ENCODE data around the gene SPATA3. TPM values are rescaled to one million over a fixed set of nuclear protein-coding genes. Genes with fewer than 3 reads are reported as not detected.

Gene SPATA3
- total RNA-seq, 2 experiments from 2014 or later, result not detected

GRCh38 chr2:231053846-231054245 is 57.9 kb downstream of the SPATA3 start:
- no peaks in the 10 kb centered on the region for H3K9me3 Mint-ChIP-seq
- no peak overlapping the region for H3K27ac Mint-ChIP-seq
- H3K4me1 Mint-ChIP-seq, result peaks cover 29% of the 10 kb centered on the region
- DNase-seq, result no peak
- H3K36me3 Mint-ChIP-seq, result peaks cover 3% of the 10 kb centered on the region
- H3K4me3 Mint-ChIP-seq, result no peak overlapping the region
- H3K27me3 Mint-ChIP-seq, result peaks cover 10% of the 10 kb centered on the region

- Mint-ChIP-seq H3K9me3 (no peaks in the 10 kb centered on the region), H3K36me3 (peaks cover 8% of the 10 kb centered on the region), H3K4me3 (peak within 1 kb of the TSS; percentile 94), H3K27me3 (peaks cover 6% of the 10 kb centered on the region), H3K4me1 (peaks cover 42% of the 10 kb centered on the region), H3K27ac (peak within 1 kb of the TSS; percentile 100)
- DNase-seq, result peak; percentile 90
These were observed 60.8 kb downstream of the SPATA3 start, which contains the start of gene PSMD1 for GRCh38 chr2:231056453-231057416. PSMD1 (plus strand) TSS chr2:231056867; CDS start chr2:231057026, 159 bp downstream.

GRCh38 chr2:231057590-231057989 is 61.7 kb downstream of the SPATA3 start:
- Mint-ChIP-seq H3K36me3 (peaks cover 10% of the 10 kb centered on the region), H3K4me3 (peak overlapping the region; percentile 94), H3K9me3 (no peaks in the 10 kb centered on the region), H3K27ac (peak overlapping the region; percentile 67), H3K4me1 (peaks cover 37% of the 10 kb centered on the region), H3K27me3 (peaks cover 2% of the 10 kb centered on the region)
- no peak for DNase-seq

Other genes starting within 250 kb of the SPATA3 start
- gene ITM2C, start 131.2 kb upstream of the SPATA3 start, total RNA-seq, result 10 to 100 TPM; 69.9 to 73.6 TPM
- gene GPR55, start 70.9 kb upstream of the SPATA3 start, total RNA-seq, result 10 to 100 TPM; 18.8 to 20.4 TPM
- gene C2orf72, start 41.4 kb downstream of the SPATA3 start, total RNA-seq, result 1 to 10 TPM; 2.3 to 2.4 TPM
- 100 to 1,000 TPM; 141 to 143 TPM for gene PSMD1, start 60.7 kb downstream of the SPATA3 start, total RNA-seq
- not detected for gene HTR2B, start 128.9 kb downstream of the SPATA3 start, total RNA-seq
- 1 to 10 TPM; 3.9 to 5.1 TPM for gene ARMC9, start 202.5 kb downstream of the SPATA3 start, total RNA-seq